HepG2 (cell line): ENCODE results near the gene SLC7A8. TPM values are rescaled to one million over a fixed set of nuclear protein-coding genes. Genes with fewer than 3 reads are reported as not detected.

Source experiments
- ARNTL ChIP-seq: sonication (generic); formaldehyde crosslinking; IDR thresholded peaks from 2 replicates; pipeline ENCODE4 v1.4.0; 2020; ENCODE audit warnings: mild to moderate bottlenecking, missing genetic modification reagents
- BRCA1 ChIP-seq: sonication (generic); formaldehyde crosslinking; IDR thresholded peaks from 2 replicates; pipeline ENCODE4 v1.4.0; 2020; ENCODE audit warnings: missing genetic modification reagents
- CAMTA2 ChIP-seq: sonication (generic); formaldehyde crosslinking; IDR thresholded peaks from 2 replicates; pipeline ENCODE4 v1.4.0; 2020; ENCODE audit warnings: mild to moderate bottlenecking, missing genetic modification reagents, borderline replicate concordance
- GZF1 ChIP-seq: sonication (generic); formaldehyde crosslinking; IDR thresholded peaks from 2 replicates; pipeline ENCODE4 v1.5.1; 2020; ENCODE audit warnings: mild to moderate bottlenecking, missing genetic modification reagents
- KDM3A ChIP-seq: IDR thresholded peaks from 2 replicates; pipeline ENCODE4 v1.6.1; 2018; ENCODE audit warnings: low read depth, missing compliant biosample characterization
- MED13 ChIP-seq: sonication (generic); formaldehyde crosslinking; IDR thresholded peaks from 2 replicates; pipeline ENCODE4 v1.5.0; 2020; ENCODE audit warnings: missing genetic modification reagents
- MED8 ChIP-seq: sonication (generic); formaldehyde crosslinking; IDR thresholded peaks from 2 replicates; pipeline ENCODE4 v1.8.1; 2023; ENCODE audit warnings: mild to moderate bottlenecking, missing genetic modification reagents; ENCODE audit not compliant: insufficient replicate concordance
- NR2F6 ChIP-seq, 2 experiments: IDR thresholded peaks; 2 replicates each; pipeline ENCODE4 v1.6.1; 2016; ENCODE audit warnings: antibody characterized with exemption in 1 of 2, mild to moderate bottlenecking in 1 of 2
- REPIN1 ChIP-seq: sonication (generic); formaldehyde crosslinking; IDR thresholded peaks from 2 replicates; pipeline ENCODE4 v1.8.0; 2022; ENCODE audit warnings: missing genetic modification reagents, low read depth, mild to moderate bottlenecking, borderline replicate concordance
- SAFB2 ChIP-seq: sonication (generic); formaldehyde crosslinking; IDR thresholded peaks from 2 replicates; pipeline ENCODE4 v1.5.1; 2020; ENCODE audit warnings: missing genetic modification reagents, low read depth, mild to moderate bottlenecking, borderline replicate concordance
- TP53 ChIP-seq: sonication (generic); formaldehyde crosslinking; conservative IDR thresholded peaks from 2 replicates; pipeline ENCODE4 v1.4.0; 2020; ENCODE audit warnings: missing genetic modification reagents
- ZNF232 ChIP-seq: sonication (generic); formaldehyde crosslinking; IDR thresholded peaks from 2 replicates; pipeline ENCODE4 v1.4.0; 2020; ENCODE audit warnings: missing genetic modification reagents, borderline replicate concordance
- ZNF256 ChIP-seq: sonication (generic); formaldehyde crosslinking; conservative IDR thresholded peaks from 2 replicates; pipeline ENCODE4 v1.4.0; 2020; ENCODE audit warnings: missing genetic modification reagents
- ZNF431 ChIP-seq: sonication (generic); formaldehyde crosslinking; IDR thresholded peaks from 2 replicates; pipeline ENCODE4 v1.9.0; 2022; ENCODE audit warnings: missing genetic modification reagents, low read depth, mild to moderate bottlenecking, borderline replicate concordance
- ZNF709 ChIP-seq: sonication (generic); formaldehyde crosslinking; IDR thresholded peaks from 2 replicates; pipeline ENCODE4 v1.5.0; 2020; ENCODE audit warnings: mild to moderate bottlenecking, missing genetic modification reagents
- ZNF746 ChIP-seq: sonication (generic); formaldehyde crosslinking; IDR thresholded peaks from 2 replicates; pipeline ENCODE4 v1.8.0; 2022; ENCODE audit warnings: mild to moderate bottlenecking, missing genetic modification reagents
- ZNF747 ChIP-seq: sonication (generic); formaldehyde crosslinking; IDR thresholded peaks from 2 replicates; pipeline ENCODE4 v1.8.1; 2023; ENCODE audit warnings: missing genetic modification reagents, mild to moderate bottlenecking, borderline replicate concordance
- ZNF781 ChIP-seq: sonication (generic); formaldehyde crosslinking; IDR thresholded peaks from 2 replicates; pipeline ENCODE4 v1.5.1; 2020; ENCODE audit warnings: borderline replicate concordance, mild to moderate bottlenecking, missing genetic modification reagents; ENCODE audit errors: not compliant biosample characterization
- polyA plus RNA-seq, 8 experiments: library from polyadenylated mRNA; depleted of rRNA in 3 of 8; stranded (reverse) in 7 of 8; unstranded in 1 of 8; fragments of >200 nt; fragmentation: Illumina TruSeq in 4 of 8; extraction: Trizol in 4 of 8; gene quantifications; 2 replicates each; pipeline versions ENCODE4 v1.2.1 to v1.2.3, GENCODE V29; 2011 to 2016; ENCODE audit warnings: low read depth in 4 of 8, missing spikeins in 1 of 8, mixed read lengths in 1 of 8; ENCODE audit not compliant: insufficient read depth in 1 of 8
- total RNA-seq, 5 experiments: library from RNA; depleted of rRNA; stranded (reverse); fragments of >200 nt; fragmentation: Illumina TruSeq; extraction: Trizol; gene quantifications; 2 replicates each; pipeline ENCODE4 v1.2.3, GENCODE V29; 2016; ENCODE audit warnings: low read depth in 1 of 5
- TF ChIP-seq, protein P1 (sequence below): sonication (generic); formaldehyde crosslinking; IDR thresholded peaks from 2 replicates; pipeline ENCODE4 v1.8.0; 2022; ENCODE audit warnings: missing genetic modification reagents, mild to moderate bottlenecking, inconsistent platforms, borderline replicate concordance
- TF ChIP-seq, protein P2 (sequence below): sonication (generic); formaldehyde crosslinking; IDR thresholded peaks from 2 replicates; pipeline ENCODE4 v1.8.0; 2022; ENCODE audit warnings: missing genetic modification reagents, low read depth, mild to moderate bottlenecking, borderline replicate concordance
- TF ChIP-seq, protein P3 (sequence below): sonication (generic); formaldehyde crosslinking; IDR thresholded peaks from 2 replicates; pipeline ENCODE4 v1.5.0; 2020; ENCODE audit warnings: mild to moderate bottlenecking, missing genetic modification reagents
- TF ChIP-seq, protein P4 (sequence below): sonication (generic); formaldehyde crosslinking; IDR thresholded peaks from 2 replicates; pipeline ENCODE4 v1.5.1; 2020; ENCODE audit warnings: missing genetic modification reagents, mild to moderate bottlenecking, borderline replicate concordance

SLC7A8 gene
- total and polyA plus RNA-seq, 2 of the 13 experiments (the other 11 are each of a cell fraction or from before 2014, with no cell fraction given), result 0.25 TPM; not detected in 1

DNA sequence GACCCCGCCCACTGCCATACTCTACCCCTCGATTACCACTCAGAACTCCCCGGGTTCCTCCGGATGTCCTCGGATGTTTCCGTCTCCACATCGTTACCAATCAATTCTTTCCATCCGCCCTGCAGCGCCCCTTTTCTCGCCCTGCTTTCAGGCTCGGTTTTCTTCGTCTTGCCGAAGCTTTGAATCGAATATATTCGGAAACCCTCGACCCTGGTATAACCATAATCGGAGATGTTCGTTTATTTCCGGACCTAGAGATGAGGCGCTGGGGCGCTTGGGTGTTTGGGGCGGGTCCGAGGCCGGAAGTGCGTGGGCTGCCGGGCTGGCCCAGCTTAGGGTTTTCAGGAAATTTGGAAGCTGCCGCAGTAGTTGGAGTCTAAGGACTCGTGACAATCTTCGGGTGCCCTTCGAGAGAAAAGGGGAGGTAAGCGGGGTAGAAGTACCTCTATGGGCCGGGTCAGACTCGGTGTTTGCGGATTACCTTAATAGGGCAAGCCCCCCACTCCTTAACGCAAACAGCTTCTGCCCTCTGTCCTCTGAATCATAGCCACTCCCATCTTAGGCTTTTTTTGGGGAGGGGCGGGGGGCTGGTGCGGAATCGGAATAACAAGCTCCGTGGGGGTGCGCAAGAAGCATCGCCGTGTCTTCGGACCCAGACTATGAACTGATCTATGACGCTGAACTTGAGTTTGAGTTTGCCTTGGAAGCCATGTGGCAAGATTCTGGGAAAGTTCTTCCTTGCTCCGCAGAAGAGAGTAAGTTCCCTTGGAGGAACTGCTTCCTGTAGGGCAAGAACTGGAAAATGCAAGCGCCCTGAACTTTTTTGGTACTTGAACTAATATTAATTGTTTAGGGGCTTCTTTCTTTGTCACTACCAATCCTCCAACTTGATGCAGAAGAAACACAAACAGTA is 88.0 kb downstream of the SLC7A8 start, which contains the start of gene C14orf119 (continued):
- TF ChIP-seq KDM3A (0 out of 2 replicates have a peak, but pooled peaks have one; percentile 4), MED13 (no peak; the same call in 1 of the 2 replicates), SAFB2 (CRISPR knock-in tag) (peak; percentile 41; the same call in 1 of the 2 replicates), ZNF431 (CRISPR knock-in tag) (no peak), ZNF256 (peak; percentile 85), ZNF709 (CRISPR knock-in tag) (peak; percentile 24; the same call in 1 of the 2 replicates), ARNTL (0 out of 2 replicates have a peak, but pooled peaks have one; percentile 14), ZNF781 (CRISPR knock-in tag) (peak; percentile 65), ZNF232 (CRISPR knock-in tag) (peak; percentile 82), REPIN1 (peak; percentile 38; the same call in 1 of the 2 replicates), MED8 (CRISPR knock-in tag) (no peak), GZF1 (CRISPR knock-in tag) (no peak), TP53 (CRISPR knock-in tag) (0 out of 2 replicates have a peak, but pooled peaks have one; percentile 28), BRCA1 (no peak; the same call in 1 of the 2 replicates), NR2F6 (IDR thresholded peaks at IDR 0.05) (no peak), NR2F6 (CRISPR knock-in tag; IDR thresholded peaks at IDR 0.05) (peak; percentile 49), ZNF746 (CRISPR knock-in tag) (peak; percentile 53; the same call in 1 of the 2 replicates), CAMTA2 (CRISPR knock-in tag) (no peak), ZNF747 (CRISPR knock-in tag) (no peak)
- TF ChIP-seq, protein P1, sequence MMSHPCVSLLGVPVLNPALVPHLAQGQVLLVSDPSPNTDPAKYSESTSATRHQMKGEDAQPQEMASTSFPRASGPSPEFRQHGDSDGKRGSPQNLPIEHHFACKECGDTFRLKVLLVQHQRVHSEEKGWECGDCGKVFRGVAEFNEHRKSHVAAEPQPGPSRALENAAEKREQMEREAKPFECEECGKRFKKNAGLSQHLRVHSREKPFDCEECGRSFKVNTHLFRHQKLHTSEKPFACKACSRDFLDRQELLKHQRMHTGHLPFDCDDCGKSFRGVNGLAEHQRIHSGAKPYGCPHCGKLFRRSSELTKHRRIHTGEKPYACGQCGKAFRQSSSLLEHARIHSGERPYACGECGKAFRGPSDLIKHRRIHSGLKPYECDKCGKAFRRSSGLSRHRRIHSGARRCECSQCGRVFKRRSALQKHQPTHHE, result no peak; the same call in 1 of the 2 replicates
- TF ChIP-seq, protein P2, sequence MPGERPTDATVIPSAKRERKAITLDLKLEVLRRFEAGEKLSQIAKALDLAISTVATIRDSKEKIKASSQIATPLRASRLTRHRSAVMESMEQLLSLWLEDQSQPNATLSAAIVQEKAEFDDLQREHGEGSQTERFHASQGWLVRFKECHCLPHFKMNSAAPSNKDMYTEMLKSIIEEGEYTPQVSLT, result peak; percentile 29; the same call in 1 of the 2 replicates
- TF ChIP-seq, protein P3, sequence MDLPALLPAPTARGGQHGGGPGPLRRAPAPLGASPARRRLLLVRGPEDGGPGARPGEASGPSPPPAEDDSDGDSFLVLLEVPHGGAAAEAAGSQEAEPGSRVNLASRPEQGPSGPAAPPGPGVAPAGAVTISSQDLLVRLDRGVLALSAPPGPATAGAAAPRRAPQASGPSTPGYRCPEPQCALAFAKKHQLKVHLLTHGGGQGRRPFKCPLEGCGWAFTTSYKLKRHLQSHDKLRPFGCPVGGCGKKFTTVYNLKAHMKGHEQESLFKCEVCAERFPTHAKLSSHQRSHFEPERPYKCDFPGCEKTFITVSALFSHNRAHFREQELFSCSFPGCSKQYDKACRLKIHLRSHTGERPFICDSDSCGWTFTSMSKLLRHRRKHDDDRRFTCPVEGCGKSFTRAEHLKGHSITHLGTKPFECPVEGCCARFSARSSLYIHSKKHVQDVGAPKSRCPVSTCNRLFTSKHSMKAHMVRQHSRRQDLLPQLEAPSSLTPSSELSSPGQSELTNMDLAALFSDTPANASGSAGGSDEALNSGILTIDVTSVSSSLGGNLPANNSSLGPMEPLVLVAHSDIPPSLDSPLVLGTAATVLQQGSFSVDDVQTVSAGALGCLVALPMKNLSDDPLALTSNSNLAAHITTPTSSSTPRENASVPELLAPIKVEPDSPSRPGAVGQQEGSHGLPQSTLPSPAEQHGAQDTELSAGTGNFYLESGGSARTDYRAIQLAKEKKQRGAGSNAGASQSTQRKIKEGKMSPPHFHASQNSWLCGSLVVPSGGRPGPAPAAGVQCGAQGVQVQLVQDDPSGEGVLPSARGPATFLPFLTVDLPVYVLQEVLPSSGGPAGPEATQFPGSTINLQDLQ (CRISPR knock-in tag), result no peak
- TF ChIP-seq, protein P4, sequence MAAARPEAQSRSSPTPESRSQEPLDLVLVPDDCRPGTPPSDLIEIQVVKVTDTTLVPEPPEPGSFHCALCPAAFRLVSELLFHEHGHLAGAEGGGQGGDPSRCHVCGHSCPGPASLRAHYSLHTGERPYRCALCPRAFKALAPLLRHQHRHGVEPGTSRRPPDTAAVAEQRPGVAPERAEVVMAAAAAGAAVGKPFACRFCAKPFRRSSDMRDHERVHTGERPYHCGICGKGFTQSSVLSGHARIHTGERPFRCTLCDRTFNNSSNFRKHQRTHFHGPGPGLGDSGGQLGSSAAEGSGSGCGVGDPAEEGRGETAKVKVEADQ (CRISPR knock-in tag), result no peak; the same call in 1 of the 2 replicates
